ENCODE data around the gene SLC44A5. TPM values are rescaled to one million over a fixed set of nuclear protein-coding genes. Genes with fewer than 3 reads are reported as not detected.
"Not testable (repeated sequence)": the region's sequence is repeated elsewhere in the genome, so short reads cannot be mapped to it uniquely, and the experiment has no call there.

Gene SLC44A5
- polyA plus RNA-seq, 3 donors: 9.9 to 21.7 (median 13.4) TPM

GRCh38 chr1:75482951-75483350 is 128.0 kb downstream of the SLC44A5 start:
- DNase-seq (ENCODE audit: extremely low read depth in 1 of 11, low read depth in 9 of 11, low spot score in 4 of 11): no peak

- DNase-seq (ENCODE audit: extremely low read depth in 1 of 11, low read depth in 9 of 11, low spot score in 4 of 11): not testable (repeated sequence)
Observed at GRCh38 chr1:75476486-75476885, 134.4 kb downstream of the SLC44A5 start.

- no peak for DNase-seq (ENCODE audit: extremely low read depth in 1 of 11, low read depth in 9 of 11, low spot score in 4 of 11)
Observed at GRCh38 chr1:75475696-75476095, 135.2 kb downstream of the SLC44A5 start.

- no peak for DNase-seq (ENCODE audit: extremely low read depth in 1 of 11, low read depth in 9 of 11, low spot score in 4 of 11)
Observed at GRCh38 chr1:75472971-75473603, 137.8 kb downstream of the SLC44A5 start.

- DNase-seq (ENCODE audit: extremely low read depth in 1 of 11, low read depth in 9 of 11, low spot score in 4 of 11): no peak
Observed at GRCh38 chr1:75472089-75472970, 138.6 kb downstream of the SLC44A5 start.

GRCh38 chr1:75471252-75471651 is 139.7 kb downstream of the SLC44A5 start:
- DNase-seq (ENCODE audit: extremely low read depth in 1 of 11, low read depth in 9 of 11, low spot score in 4 of 11): no peak

- no peak for DNase-seq (ENCODE audit: extremely low read depth in 1 of 11, low read depth in 9 of 11, low spot score in 4 of 11)
Observed at GRCh38 chr1:75470448-75470847, 140.5 kb downstream of the SLC44A5 start.

GRCh38 chr1:75469586-75470173 is 141.2 kb downstream of the SLC44A5 start:
- DNase-seq (ENCODE audit: extremely low read depth in 1 of 11, low read depth in 9 of 11, low spot score in 4 of 11): no peak

GRCh38 chr1:75461808-75462325 is 149.0 kb downstream of the SLC44A5 start:
- DNase-seq (ENCODE audit: extremely low read depth in 1 of 11, low read depth in 9 of 11, low spot score in 4 of 11): no peak

- no peak for DNase-seq (ENCODE audit: extremely low read depth in 1 of 11, low read depth in 9 of 11, low spot score in 4 of 11)
Observed at GRCh38 chr1:75449998-75450397, 160.9 kb downstream of the SLC44A5 start.

GRCh38 chr1:75444220-75444619 is 166.7 kb downstream of the SLC44A5 start:
- no peak for DNase-seq (ENCODE audit: extremely low read depth in 1 of 11, low read depth in 9 of 11, low spot score in 4 of 11)

- DNase-seq (ENCODE audit: extremely low read depth in 1 of 11, low read depth in 9 of 11, low spot score in 4 of 11): no peak
Observed at GRCh38 chr1:75440274-75440673, 170.6 kb downstream of the SLC44A5 start.

- DNase-seq (ENCODE audit: extremely low read depth in 1 of 11, low read depth in 9 of 11, low spot score in 4 of 11): no peak
Observed at GRCh38 chr1:75438355-75438754, 172.6 kb downstream of the SLC44A5 start.

GRCh38 chr1:75431843-75432242 is 179.1 kb downstream of the SLC44A5 start:
- no peak for DNase-seq (ENCODE audit: extremely low read depth in 1 of 11, low read depth in 9 of 11, low spot score in 4 of 11)

GRCh38 chr1:75430526-75430925 is 180.4 kb downstream of the SLC44A5 start:
- no peak for DNase-seq (ENCODE audit: extremely low read depth in 1 of 11, low read depth in 9 of 11, low spot score in 4 of 11)

- DNase-seq (ENCODE audit: extremely low read depth in 1 of 11, low read depth in 9 of 11, low spot score in 4 of 11): no peak
Observed at GRCh38 chr1:75426688-75427087, 184.2 kb downstream of the SLC44A5 start.

- DNase-seq (ENCODE audit: extremely low read depth in 1 of 11, low read depth in 9 of 11, low spot score in 4 of 11): no peak
Observed at GRCh38 chr1:75425001-75425650, 185.8 kb downstream of the SLC44A5 start.

GRCh38 chr1:75423616-75424015 is 187.3 kb downstream of the SLC44A5 start:
- no peak for DNase-seq (ENCODE audit: extremely low read depth in 1 of 11, low read depth in 9 of 11, low spot score in 4 of 11)

- DNase-seq (ENCODE audit: extremely low read depth in 1 of 11, low read depth in 9 of 11, low spot score in 4 of 11): no peak
Observed at GRCh38 chr1:75423136-75423535, 187.8 kb downstream of the SLC44A5 start.

Data from renal cortex interstitium (tissue), 11 donors.